Activated CD8-positive, alpha-beta memory T cell treated with anti-CD3 and anti-CD28 coated beads, Interleukin-2, amount 50 U/mL, for 4 hours (primary cell): ENCODE data around the gene WWC2.
A peak's percentile ranks its signal among the peaks of the same experiment; 100 is the strongest.

Source experiments
- DNase-seq: peaks from one replicate; pipeline ENCODE4 v3.0.0-alpha.2; 2020

WWC2 gene

DNA sequence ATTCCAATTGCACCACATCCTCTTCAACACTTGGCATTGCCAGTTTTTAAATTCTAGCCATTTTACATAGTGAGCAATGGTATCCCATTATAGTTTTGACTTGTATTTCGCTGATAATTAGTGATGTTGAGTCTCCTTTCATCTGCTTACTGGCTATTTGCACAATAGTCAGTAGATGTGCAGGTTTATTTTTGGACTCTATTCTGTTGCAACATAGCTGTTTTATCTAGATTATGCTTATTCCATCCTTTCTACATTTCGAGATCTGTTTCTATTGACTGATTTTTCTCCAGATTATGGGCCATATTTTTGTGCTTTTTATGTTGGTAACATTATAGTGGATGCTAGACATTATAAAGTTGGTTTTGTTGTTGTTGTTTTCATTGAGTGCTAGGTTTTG lies 106.1 kb downstream of the WWC2 start:
- DNase-seq = no peak

DNA sequence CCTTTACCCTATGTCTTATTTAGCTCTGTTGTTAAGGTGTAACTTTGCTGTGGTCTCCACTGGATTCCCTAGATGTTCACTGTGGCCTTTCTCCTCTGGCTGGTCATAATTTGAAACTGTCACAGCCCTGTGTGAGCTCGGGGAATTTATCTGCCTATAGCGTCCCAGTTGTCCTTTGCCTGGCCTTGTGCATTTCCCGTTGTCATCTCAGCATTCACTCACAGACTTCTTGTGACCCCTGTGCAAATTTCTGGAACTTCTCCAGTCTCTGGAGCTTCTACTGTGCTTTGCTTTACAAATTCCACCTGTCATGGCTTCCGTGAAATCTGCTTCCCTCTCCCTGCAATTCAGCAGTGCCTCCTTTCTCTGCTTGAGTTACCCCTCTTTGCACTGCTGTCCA lies 106.7 kb downstream of the WWC2 start:
- no peak for DNase-seq

DNA sequence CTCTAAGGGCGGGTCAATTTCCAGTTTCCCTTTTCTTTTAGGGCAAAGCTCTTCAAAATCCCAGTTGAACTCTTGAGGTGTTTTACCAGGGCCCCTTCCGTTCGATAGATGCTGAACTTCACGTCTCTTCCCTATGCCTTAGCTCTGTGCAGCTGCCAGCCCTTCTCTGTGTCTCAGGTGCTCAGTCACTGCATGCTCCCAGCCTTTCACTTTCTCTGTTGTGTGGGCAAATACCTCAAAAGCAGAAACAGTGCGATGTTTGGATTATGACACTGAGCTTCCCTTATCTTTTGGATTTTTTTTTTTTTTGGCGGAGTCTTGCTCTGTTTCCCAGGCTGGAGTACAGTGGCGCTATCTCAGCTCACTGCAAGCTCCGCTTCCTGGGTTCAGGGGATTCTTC lies 112.5 kb downstream of the WWC2 start:
- DNase-seq = no peak

DNA sequence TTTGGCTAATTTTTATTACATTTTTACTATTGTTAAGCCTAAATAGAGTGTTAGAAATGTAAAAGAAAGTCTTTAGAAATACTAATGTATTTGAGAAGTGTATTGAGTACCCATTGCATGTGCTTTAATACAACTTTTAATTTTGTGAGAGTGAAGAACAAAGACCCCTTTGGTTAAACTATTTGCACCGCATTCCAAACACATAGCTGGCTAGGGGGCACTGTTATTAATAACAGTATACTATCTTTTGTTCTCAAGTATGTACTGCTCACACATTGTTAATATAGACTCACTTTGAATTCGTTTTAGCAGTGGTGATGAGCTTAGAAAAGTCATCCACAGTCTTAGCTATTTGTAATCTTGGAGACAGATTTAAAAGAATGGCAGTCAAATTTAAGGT lies 114.9 kb downstream of the WWC2 start:
- no peak for DNase-seq

DNA sequence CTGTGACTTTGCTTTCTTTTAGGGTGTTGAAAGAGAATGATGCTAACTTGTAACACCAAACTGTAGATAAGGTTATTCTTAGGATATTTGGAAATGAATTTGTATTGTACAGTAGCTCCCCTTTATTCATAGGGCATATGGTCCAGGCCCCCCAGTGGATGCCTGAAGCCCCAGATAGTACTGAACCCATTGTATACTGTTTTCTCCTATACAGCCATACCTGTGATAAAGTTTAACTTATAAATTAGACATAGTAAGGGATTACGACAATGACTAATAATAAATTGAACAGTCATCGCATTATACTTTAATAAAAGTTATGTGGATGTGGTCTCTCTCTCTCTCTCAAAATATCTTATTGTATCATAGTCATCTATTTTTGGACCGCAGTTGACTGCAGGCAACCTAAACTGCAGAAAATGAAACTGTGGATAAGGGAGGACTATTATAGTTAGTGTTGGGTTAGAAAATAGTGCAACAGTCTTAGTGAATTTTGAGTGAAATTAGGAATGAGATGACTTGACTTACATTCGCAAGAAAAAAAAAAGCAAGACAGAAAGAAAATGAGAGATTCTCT lies 115.9 kb downstream of the WWC2 start:
- no peak for DNase-seq

DNA sequence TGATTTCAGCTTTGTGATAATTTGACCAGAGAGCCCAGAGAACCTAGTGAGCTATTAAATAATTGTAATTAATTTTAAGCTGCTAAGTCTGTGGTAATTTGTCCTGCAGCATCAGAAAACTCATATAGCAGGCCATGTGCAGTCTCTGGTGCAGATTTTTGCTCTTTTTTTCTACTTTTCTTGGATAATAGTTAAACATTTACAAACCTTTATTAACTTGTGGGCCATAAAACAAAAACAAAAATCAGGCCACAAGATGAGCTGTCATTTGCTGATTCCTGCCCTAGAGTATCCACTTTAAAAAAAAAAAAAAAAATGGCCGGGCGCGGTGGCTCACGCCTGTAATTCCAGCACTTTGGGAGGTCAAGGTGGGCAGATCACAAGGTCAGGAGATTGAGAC lies 121.2 kb downstream of the WWC2 start:
- DNase-seq = no peak

DNA sequence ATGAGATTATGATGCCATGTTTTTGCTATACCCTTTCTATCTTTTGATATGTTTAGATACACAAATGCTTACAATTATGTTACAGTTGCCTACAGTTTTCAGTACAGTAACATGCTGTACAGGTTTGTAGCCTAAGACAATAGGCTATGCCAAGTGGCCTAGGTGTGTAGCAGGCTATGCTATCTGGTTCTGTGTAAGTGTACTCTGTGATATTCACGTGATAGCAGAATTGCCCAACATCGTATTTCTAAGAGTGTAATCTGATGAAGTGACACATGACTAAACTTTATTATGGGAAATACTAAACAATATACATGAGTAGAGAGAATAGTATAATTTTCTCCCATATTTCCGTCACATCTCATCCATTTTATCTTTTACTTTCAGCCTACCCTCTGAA lies 124.0 kb downstream of the WWC2 start:
- DNase-seq = no peak

DNA sequence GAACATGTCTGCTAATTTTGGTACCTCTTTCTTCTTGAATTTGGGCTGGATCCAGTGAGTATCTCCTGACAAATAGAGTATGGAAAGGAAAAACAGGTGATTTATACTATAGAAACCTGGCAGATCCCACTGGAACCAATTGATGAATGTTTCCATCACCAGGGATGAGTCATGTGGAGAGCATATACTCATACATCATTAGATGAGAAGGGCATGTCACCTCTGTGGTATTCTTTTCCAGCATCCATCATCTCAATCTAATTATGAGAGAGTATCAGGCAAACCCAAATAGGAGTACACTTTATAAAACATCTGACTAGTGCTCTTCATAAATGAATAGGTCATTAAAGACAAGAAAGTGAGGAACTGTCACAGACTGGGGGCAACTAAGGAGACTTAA lies 130.3 kb downstream of the WWC2 start:
- DNase-seq = no peak

DNA sequence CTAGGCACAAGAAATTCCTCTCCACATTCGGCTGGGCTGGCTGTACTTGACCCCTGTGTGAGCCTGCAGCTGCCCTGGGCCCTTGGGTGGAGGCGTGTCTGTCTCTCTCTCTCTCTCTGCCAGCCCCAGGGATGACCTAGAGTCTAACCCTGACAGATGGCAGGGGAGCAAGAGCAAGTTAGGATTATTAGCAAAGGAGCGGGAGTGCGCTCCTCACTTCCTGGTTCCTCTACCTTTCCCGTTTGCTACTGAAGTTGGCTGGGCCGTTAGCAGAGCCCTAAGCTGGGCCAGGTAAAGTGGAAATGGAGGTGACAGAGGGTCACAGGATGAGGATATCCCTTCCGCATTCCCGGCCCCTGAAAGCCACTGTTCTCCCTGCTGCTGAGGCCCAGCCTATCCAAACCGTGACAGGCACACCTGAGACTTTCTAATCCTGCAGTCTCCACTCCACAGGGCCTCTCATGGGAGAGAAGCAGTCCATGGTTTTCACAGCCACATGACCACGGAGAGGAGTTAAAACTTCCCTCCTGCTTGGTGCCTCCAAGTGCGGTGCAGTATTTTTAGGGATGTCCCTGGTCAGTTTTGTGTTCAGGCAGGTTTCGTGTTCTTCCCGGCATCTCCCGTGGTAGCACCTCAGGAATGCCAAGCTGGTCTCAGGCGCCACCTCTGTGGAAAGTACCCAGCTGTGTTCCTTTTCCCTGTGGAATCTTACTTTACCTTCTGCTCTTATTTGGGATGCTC lies 141.7 kb downstream of the WWC2 start:
- DNase-seq = no peak

DNA sequence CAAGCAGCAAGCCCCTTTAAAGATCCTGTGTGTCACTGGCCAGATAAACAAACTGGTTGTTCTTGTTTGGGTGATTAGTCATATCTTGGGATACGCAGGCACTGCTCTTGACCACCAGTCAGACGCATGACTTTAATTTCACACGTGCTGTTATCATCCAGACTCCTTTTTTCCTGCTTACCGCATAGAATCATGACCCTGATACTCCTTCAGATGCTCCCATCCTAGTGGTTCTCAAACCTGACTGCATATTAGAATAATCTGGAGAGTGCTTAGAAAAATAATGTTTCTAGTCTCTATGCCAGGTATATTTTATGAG lies 142.2 kb downstream of the WWC2 start:
- no peak for DNase-seq

DNA sequence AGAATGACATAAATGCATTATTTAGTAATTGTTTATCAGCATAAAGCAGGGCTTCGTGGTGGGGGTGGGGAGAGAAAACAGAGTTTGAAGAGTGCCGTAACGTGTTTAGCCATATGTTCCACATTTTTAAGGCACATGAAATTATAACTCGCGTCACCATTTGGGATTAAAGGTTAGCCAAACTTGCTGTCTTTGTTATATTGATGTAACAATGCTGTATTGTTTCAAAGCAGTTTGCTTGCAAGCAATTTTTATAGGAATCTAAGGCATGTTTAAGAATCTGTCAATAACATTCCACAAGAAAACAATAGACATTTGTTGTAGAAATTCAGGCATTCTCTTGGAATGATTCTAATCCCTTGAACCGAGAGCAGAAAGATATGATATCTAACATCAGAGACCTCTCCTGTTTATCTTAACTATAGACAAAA lies 142.7 kb downstream of the WWC2 start:
- no peak for DNase-seq

DNA sequence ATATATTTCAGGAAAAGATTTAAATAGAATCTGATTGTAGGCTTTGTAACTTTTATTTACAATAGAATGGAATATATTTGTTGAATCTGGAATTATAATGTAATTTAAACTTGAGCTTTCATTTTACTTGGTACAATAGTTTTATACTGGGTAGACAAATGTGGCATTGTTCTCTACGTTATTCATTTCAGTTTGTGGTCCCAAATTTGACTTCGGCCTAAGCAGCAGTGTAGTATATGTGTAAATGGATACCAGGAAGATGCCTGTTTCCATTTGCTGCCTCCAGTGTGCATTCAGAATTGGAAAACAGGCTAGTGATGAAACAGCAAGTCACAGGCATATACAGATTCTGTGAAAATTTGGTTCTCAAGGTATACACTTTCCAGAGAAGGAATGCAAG lies 143.2 kb downstream of the WWC2 start:
- no peak for DNase-seq

DNA sequence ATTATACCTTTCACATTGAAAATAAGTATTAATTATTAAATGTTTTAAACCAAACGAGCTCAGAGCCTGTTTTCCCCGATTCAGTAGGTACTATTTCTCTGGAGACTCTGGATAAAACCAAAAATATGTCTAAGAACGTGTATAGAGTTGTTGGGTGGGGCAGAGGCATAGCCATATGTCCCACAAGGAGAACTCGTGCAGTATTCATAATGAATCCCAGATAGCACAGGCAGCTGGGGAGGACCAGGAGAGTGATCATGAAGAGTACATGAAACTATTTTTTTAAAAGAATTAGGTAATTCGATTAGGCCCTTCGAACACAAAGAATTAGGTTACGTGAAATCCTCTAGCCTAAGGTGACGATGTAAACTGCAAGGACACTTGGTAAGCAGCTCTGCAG lies 145.0 kb downstream of the WWC2 start:
- no peak for DNase-seq

DNA sequence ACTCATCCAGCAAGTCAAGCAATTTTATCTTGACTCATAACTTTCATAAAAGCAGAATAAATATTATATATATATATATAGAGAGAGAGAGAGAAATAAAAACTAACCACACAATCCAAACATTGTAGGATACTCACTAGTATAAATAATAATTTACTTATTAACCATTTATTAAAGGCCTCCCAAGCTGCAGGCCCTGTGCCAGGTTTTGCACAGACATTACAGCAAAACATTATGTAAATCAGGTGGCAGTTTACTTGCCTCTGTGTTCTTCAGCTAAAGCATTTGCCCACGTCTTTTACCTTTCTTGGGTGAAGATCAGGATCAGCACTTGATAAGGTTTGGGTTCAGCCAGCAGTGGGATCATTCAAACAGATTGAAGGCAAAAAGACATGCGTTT lies 145.4 kb downstream of the WWC2 start:
- DNase-seq = no peak

DNA sequence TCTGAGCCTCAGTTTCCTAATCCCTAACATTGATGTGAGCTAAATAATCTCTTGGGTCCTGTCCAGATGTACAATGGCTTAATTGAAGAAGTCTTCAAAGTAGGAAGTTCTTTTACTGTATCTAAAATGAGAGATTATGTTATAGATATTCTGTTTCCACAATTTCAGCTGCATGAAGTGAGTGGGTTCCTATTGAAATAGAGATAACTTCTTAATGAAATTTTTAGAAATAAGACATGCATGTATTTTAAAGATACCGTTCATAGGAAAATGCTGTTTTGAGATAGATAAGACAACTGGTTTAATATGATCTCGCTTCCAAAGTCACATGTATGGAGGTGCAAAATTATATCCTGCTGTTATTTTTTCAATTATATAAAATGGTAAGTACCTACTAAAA lies 149.1 kb downstream of the WWC2 start:
- DNase-seq = no peak

DNA sequence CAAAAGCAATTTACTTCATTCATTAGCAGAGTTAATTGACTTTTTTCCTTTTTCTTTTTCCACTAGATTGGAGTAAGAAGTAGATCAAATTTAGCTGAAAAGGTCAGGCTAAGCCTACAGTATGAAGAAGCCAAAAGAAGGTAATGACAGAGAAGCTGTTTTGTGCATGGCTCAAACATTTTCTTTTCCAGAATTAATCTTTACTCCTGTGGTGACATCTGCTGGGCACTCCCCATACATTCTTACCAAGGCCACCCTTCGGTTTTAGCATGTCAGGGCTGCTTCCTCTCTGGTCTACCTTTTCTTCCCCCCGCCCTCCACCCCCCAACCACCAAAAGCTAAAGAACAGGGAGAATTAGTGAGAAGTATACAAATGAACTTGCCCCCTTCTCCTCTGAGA lies 150.8 kb downstream of the WWC2 start:
- no peak for DNase-seq

DNA sequence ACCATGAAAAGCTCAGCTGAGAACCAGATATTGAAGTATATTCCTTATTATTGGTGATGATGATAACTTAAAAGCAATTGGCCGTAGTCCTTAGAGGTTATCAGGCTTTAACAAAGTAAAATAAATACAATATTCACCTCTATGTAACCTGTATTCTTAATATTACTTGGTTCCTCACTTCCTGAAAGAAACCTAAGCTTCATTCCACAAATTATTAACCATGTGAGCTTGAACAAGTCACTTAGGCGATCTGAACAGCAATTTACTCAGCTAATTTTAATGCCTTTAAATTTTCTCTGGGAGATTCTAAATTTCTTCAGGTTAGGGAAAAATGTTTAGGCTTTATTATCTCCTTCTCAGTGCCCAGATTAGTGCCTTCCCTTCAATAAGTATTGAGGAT lies 151.8 kb downstream of the WWC2 start:
- no peak for DNase-seq

DNA sequence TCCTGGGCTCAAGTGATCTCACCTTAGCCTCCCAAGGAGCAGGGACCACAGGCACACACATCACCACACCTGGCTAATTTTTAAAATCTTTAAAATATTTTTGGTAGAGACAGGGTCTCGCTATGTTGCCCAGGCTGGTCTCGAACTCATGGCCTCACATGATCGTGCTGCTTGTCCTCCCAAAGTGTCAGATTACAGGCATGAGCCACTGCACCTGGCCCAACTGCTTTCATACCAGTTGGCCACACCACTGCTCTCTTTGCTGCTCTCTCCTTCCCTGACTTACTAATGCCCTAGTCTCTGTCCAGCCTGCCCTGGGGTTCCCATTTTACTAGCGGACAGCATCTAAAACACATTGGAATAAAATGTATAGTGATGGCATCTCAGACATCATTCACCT lies 153.9 kb downstream of the WWC2 start:
- no peak for DNase-seq

DNA sequence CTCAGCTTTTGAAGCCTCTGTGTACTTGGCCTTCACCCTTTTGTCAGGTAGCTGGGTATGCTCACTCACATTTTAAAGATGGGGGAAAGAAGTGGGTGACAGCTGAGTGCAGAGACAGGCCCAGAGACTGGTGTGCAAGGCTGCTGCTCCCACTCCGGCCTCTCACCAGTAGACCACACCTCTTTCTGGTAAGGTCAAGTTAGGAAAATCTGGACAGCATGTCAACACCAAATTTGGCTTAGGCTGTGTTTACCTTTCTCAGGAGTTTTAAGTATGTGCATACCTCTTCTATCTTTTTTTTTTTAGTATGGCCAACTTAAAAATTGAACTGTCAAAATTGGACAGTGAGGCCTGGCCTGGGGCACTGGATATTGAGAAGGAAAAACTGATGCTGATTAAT lies 154.4 kb downstream of the WWC2 start:
- DNase-seq = no peak

DNA sequence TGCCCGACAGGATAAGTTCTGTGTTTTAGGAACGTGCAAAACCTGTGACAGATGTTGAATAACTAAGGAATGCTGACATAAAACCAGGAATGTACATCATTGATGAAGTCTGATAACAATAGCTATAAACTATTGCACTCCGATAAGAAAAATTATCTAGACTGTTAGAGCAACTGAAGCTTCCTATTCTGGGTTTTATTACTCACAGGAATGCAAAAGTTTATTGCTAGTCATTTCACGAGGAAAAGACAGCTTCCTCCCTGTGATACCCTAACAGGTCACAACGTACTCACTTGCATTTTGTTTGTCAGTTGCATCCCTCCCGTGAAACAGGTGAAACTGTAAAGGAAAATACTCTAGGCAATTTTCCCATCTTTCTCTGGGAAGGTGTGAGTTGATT lies 155.1 kb downstream of the WWC2 start:
- DNase-seq = no peak

DNA sequence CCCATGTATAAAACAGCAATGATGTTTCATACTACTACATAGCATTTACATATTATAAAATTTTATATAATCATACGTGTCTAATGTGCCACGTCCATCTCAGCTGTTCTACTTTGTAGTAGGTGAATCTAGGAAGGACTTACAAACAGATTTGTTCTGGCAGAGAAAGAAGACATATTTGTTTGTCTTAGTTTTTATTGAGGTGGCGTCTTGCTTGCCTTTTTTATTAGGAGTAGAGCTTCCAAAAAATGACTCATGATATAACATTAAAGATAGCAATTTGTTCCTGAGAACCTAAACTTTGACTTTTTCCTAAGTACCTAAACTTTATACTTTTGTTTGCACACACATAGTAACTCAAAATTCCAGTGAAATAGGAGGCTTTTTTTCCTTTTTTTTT lies 156.4 kb downstream of the WWC2 start:
- DNase-seq = no peak

DNA sequence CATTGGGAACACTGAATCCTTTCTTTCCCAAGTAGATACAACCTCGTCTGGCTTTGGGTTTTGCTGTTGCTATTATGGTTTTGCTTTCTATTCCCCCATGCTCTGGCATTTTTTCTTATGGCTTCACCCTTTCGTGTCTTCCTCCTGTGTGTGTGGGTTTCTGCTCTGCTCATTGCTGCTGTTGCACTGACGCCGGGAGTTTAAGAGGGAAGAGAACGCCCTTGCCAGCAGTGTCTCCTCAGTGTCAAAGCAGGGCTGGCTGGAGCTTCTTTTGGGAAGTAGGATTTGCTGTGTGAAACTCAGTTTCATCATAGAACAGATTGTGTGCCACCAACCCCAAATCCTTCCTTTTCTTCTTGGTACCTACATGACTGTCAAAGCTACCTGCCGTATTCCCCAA lies 157.3 kb downstream of the WWC2 start:
- no peak for DNase-seq

DNA sequence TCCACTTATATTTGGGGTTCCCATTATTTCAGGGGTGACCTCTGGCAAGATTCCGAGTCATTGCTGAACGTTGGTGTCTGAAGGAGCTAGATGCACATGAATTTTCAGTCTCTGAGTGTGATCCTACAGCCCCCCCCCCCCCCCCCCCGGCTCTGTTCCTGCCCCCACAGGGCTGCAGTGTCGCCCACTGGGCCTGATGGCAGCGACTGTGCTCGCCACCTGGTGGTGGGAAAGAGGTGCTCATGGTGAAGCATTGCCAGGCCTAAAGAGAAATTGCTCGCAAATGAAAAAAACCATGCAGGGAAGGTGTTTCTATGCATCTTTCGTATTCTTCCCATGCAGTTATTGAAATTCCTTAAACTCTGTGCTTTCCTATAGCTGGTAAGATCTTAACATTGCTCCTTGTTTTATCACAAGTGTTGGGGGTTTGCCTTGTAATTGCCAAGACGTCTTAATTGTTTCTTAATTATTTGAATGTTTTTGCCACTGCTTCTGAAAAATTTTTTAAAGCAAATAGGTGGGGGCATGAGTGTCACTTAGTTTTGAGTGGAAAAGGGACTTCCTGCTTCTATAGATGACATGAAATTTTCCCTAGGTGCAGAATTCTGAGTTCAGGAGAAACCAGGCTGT lies 157.8 kb downstream of the WWC2 start:
- DNase-seq = peak; percentile 45

DNA sequence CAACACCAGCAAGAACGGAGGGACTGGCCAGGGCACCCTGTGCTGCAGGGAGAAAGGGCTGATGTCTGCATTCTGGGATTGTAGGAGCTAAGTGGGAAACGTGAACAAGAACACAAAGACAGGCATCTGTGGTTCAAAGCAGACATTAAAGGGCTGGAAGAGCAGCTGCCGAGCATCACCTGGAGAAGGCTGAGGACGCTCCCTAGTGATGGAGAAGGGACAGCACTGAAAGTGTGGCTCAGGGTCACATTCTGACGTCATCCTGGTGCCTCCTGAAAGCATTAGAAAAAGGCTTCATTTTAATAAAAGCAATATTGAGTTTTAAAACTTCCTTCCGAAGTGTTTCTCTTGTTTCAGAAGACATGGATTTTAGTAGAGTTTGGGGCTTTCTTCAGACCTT lies 158.8 kb downstream of the WWC2 start:
- DNase-seq = no peak
